ENCODE results near the gene LMBR1.
"Not testable (repeated sequence)": the region's sequence is repeated elsewhere in the genome, so short reads cannot be mapped to it uniquely, and the experiment has no call there.

- TF ChIP-seq, protein P1, sequence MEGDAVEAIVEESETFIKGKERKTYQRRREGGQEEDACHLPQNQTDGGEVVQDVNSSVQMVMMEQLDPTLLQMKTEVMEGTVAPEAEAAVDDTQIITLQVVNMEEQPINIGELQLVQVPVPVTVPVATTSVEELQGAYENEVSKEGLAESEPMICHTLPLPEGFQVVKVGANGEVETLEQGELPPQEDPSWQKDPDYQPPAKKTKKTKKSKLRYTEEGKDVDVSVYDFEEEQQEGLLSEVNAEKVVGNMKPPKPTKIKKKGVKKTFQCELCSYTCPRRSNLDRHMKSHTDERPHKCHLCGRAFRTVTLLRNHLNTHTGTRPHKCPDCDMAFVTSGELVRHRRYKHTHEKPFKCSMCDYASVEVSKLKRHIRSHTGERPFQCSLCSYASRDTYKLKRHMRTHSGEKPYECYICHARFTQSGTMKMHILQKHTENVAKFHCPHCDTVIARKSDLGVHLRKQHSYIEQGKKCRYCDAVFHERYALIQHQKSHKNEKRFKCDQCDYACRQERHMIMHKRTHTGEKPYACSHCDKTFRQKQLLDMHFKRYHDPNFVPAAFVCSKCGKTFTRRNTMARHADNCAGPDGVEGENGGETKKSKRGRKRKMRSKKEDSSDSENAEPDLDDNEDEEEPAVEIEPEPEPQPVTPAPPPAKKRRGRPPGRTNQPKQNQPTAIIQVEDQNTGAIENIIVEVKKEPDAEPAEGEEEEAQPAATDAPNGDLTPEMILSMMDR (IDR thresholded peaks at IDR 0.05; ENCODE audit: insufficient read depth, low read depth, low read length) = not testable (repeated sequence)
- not testable (repeated sequence) for TF ChIP-seq EZH2 (IDR thresholded peaks at IDR 0.05; ENCODE audit: insufficient read depth, low read length)
Measured at GRCh38 chr7:156860099-156860498, 32.9 kb downstream of the LMBR1 start.

Measured in astrocyte (in vitro differentiated cells and primary cell).